Common myeloid progenitor, CD34-positive (primary cell): ENCODE measurements around the gene GTPBP3.

Experiments
- CTCF ChIA-PET: fragments of 350-600 bp; sonication (Branson Sonifier 250); formaldehyde crosslinking; loops from one replicate; lab custom pipeline; 2021; ENCODE audit warnings: antibody characterized with exemption; lab: Charles Lee
- POLR2A ChIA-PET: fragments of 350-600 bp; sonication (Branson Sonifier 250); formaldehyde crosslinking; loops from one replicate; lab custom pipeline; 2021; ENCODE audit warnings: antibody characterized with exemption; lab: Charles Lee
- DNase-seq, 3 donors: peaks; one replicate each; pipeline versions ENCODE4 v3.0.0 to v3.0.0-alpha.2; 2013
- H3K27ac ChIP-seq, 2 experiments: 1 replicate in 1 of 2; 2 replicates in 1 of 2; pipeline ENCODE4 v1.7.0; 2013; ENCODE audit warnings: inconsistent platforms in 2 of 2, low read length in 2 of 2, mild to moderate bottlenecking in 2 of 2, low read depth in 1 of 2, moderate library complexity in 1 of 2; ENCODE audit not compliant: severe bottlenecking in 2 of 2, insufficient read depth in 1 of 2, poor library complexity in 1 of 2
- H3K27me3 ChIP-seq, 5 experiments: replicated peaks in 2 of 5; 1 replicate in 3 of 5; 2 replicates in 2 of 5; pipeline versions ENCODE4 v1.6.1 to v1.7.0; 2013; ENCODE audit warnings: low read length in 4 of 5, mild to moderate bottlenecking in 2 of 5, moderate library complexity in 2 of 5, inconsistent platforms in 1 of 5; ENCODE audit not compliant: insufficient read depth in 5 of 5, control insufficient read depth in 4 of 5
- H3K36me3 ChIP-seq, 4 experiments: 1 replicate in 2 of 4; 2 replicates in 2 of 4; pipeline versions ENCODE4 v1.6.1 to v1.7.0; 2013; ENCODE audit warnings: low read length in 3 of 4, control low read depth in 1 of 4, mild to moderate bottlenecking in 1 of 4; ENCODE audit not compliant: control insufficient read depth in 4 of 4, insufficient read depth in 4 of 4
- H3K4me1 ChIP-seq, 4 experiments: 1 replicate in 3 of 4; 2 replicates in 1 of 4; pipeline versions ENCODE4 v1.6.1 to v1.7.1; 2013; ENCODE audit warnings: low read length in 3 of 4, mild to moderate bottlenecking in 3 of 4, control low read depth in 1 of 4, inconsistent platforms in 1 of 4, moderate library complexity in 1 of 4; ENCODE audit not compliant: control insufficient read depth in 4 of 4, insufficient read depth in 4 of 4; ENCODE audit errors: control extremely low read depth in 1 of 4
- H3K4me3 ChIP-seq, 7 experiments: 1 replicate in 4 of 7; 2 replicates in 3 of 7; pipeline versions ENCODE4 v1.5.1 to v1.7.0; 2013; ENCODE audit warnings: mild to moderate bottlenecking in 7 of 7, low read length in 6 of 7, moderate library complexity in 6 of 7, inconsistent platforms in 2 of 7, low read depth in 2 of 7, control low read depth in 1 of 7; ENCODE audit not compliant: insufficient read depth in 4 of 7, control insufficient read depth in 1 of 7; ENCODE audit errors: extremely low read depth in 1 of 7
- H3K9me3 ChIP-seq, 5 experiments: 1 replicate in 4 of 5; 2 replicates in 1 of 5; pipeline versions ENCODE4 v1.6.1 to v1.7.1; 2013; ENCODE audit warnings: low read length in 4 of 5, mild to moderate bottlenecking in 2 of 5, inconsistent platforms in 1 of 5, low read depth in 1 of 5, moderate library complexity in 1 of 5; ENCODE audit not compliant: control insufficient read depth in 4 of 5, insufficient read depth in 2 of 5; ENCODE audit errors: control extremely low read depth in 1 of 5
- WGBS: methylation state at CpG from one replicate; pipeline ENCODE4 v1.1.5; 2013; ENCODE audit not compliant: insufficient coverage; 5-methylcytosine and 5-hydroxymethylcytosine counted together

Gene GTPBP3

GRCh38 chr19:17319473-17320238 is 17.7 kb upstream of the GTPBP3 start:
- ChIA-PET CTCF (interaction anchor here (0.7 kb wide), 1 partner anchor 13 kb away, joined by 3 read pairs; no protein-coding TSS in a partner anchor), POLR2A (interaction anchor here (0.6 kb wide), 1 partner anchor 279 kb away, joined by 3 read pairs; no protein-coding TSS in a partner anchor)
- no peaks in the 10 kb centered on the region for H3K27me3 ChIP-seq
- WGBS, result 97% methylated on average over 27 of the region's 40 CpGs
- peaks cover 0 to 52% (median 36%) of the 10 kb centered on the region in 4 experiments for H3K36me3 ChIP-seq
- no peak for DNase-seq
- no peak overlapping the region for H3K27ac ChIP-seq
- H3K9me3 ChIP-seq, result no peaks in the 10 kb centered on the region
- peaks cover 0 to 10% (median 8%) of the 10 kb centered on the region in 4 experiments for H3K4me1 ChIP-seq
- H3K4me3 ChIP-seq, result no peak overlapping the region

GRCh38 chr19:17320435-17320834 is 16.9 kb upstream of the GTPBP3 start:
- Histone ChIP-seq H3K9me3 (no peaks in the 10 kb centered on the region), H3K36me3 (peaks cover 0 to 48% (median 33%) of the 10 kb centered on the region in 4 experiments), H3K4me3 (no peak overlapping the region), H3K27me3 (no peaks in the 10 kb centered on the region), H3K4me1 (peaks cover 0 to 10% (median 8%) of the 10 kb centered on the region in 4 experiments), H3K27ac (no peak overlapping the region)
- CTCF ChIA-PET, result interaction anchor here (2.0 to 2.1 kb wide), 2 partner anchors 7 to 13 kb away, joined by 5 to 8 read pairs; no protein-coding TSS in a partner anchor
- no peak for DNase-seq
- POLR2A ChIA-PET, result no interaction called here
- 81% methylated on average over 11 of the region's 11 CpGs for WGBS

GRCh38 chr19:17321655-17322489 is 15.5 kb upstream of the GTPBP3 start:
- no peak for DNase-seq
- no peak overlapping the region for H3K27ac ChIP-seq
- POLR2A ChIA-PET, result interaction anchor here (1.0 kb wide), 1 partner anchor 17 kb away, joined by 3 read pairs; no protein-coding TSS in a partner anchor
- H3K9me3 ChIP-seq, result no peaks in the 10 kb centered on the region
- H3K36me3 ChIP-seq, result peaks cover 0 to 40% (median 26%) of the 10 kb centered on the region in 4 experiments
- H3K27me3 ChIP-seq, result no peaks in the 10 kb centered on the region
- CTCF ChIA-PET, result interaction anchor here (1.3 to 2.1 kb wide), 3 partner anchors 9 to 13 kb away, joined by 4 to 8 read pairs (median 5); partner anchors contain the start of gene DDA1
- 89% methylated on average over 17 of the region's 19 CpGs for WGBS
- peaks cover 0 to 10% (median 8%) of the 10 kb centered on the region in 4 experiments for H3K4me1 ChIP-seq
- H3K4me3 ChIP-seq, result no peak overlapping the region

GRCh38 chr19:17322854-17323253 is 14.5 kb upstream of the GTPBP3 start:
- CTCF ChIA-PET, result interaction anchor here (1.3 to 2.1 kb wide), 2 partner anchors 10 to 14 kb away, joined by 4 to 8 read pairs; partner anchors contain the start of gene DDA1
- Histone ChIP-seq H3K27me3 (no peaks in the 10 kb centered on the region), H3K4me3 (peak overlapping the region in 2 of 7 experiments; percentile 43 to 62), H3K4me1 (peaks cover 0 to 10% (median 8%) of the 10 kb centered on the region in 4 experiments), H3K36me3 (peaks cover 0 to 35% (median 25%) of the 10 kb centered on the region in 4 experiments), H3K9me3 (no peaks in the 10 kb centered on the region), H3K27ac (no peak overlapping the region)
- POLR2A ChIA-PET, result interaction anchor here (0.6 kb wide), 1 partner anchor 13 kb away, joined by 4 read pairs; no protein-coding TSS in a partner anchor
- no peak for DNase-seq
- 94% methylated on average over 6 of the region's 10 CpGs for WGBS

- Histone ChIP-seq H3K4me1 (peaks cover 0 to 14% (median 10%) of the 10 kb centered on the region in 4 experiments), H3K9me3 (no peaks in the 10 kb centered on the region), H3K27me3 (no peaks in the 10 kb centered on the region), H3K27ac (no peak overlapping the region), H3K36me3 (peaks cover 0 to 34% (median 25%) of the 10 kb centered on the region in 4 experiments), H3K4me3 (peak overlapping the region in 5 of 7 experiments; percentile 6 to 62 (median 48))
- peak in 1 of 3 donors; percentile 31 for DNase-seq
- 15% methylated on average over 27 of the region's 56 CpGs for WGBS
- POLR2A ChIA-PET, result interaction anchor here (0.6 to 1.2 kb wide), 2 partner anchors 13 to 17 kb away, joined by 4 to 5 read pairs; no protein-coding TSS in a partner anchor
- CTCF ChIA-PET, result interaction anchor here (1.2 kb wide), 1 partner anchor 9 kb away, joined by 3 read pairs; no protein-coding TSS in a partner anchor
These were observed 13.9 kb upstream of the GTPBP3 start for GRCh38 chr19:17323300-17323963.

- DNase-seq, result peak in 2 of 3 donors; percentile 32 to 47
- H3K4me3 ChIP-seq, result peak overlapping the region in 5 of 7 experiments; percentile 6 to 62 (median 48)
- ChIA-PET POLR2A (interaction anchor here (1.2 kb wide), 1 partner anchor 17 kb away, joined by 5 read pairs; no protein-coding TSS in a partner anchor), CTCF (interaction anchor here (1.2 kb wide), 1 partner anchor 9 kb away, joined by 3 read pairs; no protein-coding TSS in a partner anchor)
- H3K9me3 ChIP-seq, result no peaks in the 10 kb centered on the region
- H3K27me3 ChIP-seq, result no peaks in the 10 kb centered on the region
- no peak overlapping the region for H3K27ac ChIP-seq
- peaks cover 0 to 32% (median 23%) of the 10 kb centered on the region in 4 experiments for H3K36me3 ChIP-seq
- 21% methylated on average over 2 of the region's 7 CpGs for WGBS
- peaks cover 0 to 17% (median 13%) of the 10 kb centered on the region in 4 experiments for H3K4me1 ChIP-seq
These were observed 13.4 kb upstream of the GTPBP3 start for GRCh38 chr19:17323964-17324332.
